Spleen (tissue), 11 donors: ENCODE data around the gene SLC7A9. TPM values are rescaled to one million over a fixed set of nuclear protein-coding genes. Genes with fewer than 3 reads are reported as not detected.

ENCODE experiments used
- DNase-seq: peaks from one replicate; pipeline ENCODE4 v3.0.0-alpha.2; 2020
- H3K27ac ChIP-seq, 8 donors: fragments of 200-600 bp; sonication (generic) in 7 of 8; 1 replicate in 4 of 8; 2 replicates in 4 of 8; pipeline versions ENCODE4 v1.5.0 to v1.8.0; 2016 to 2021; ENCODE audit warnings: inconsistent platforms in 4 of 8, mild to moderate bottlenecking in 4 of 8, moderate library complexity in 1 of 8
- H3K27me3 ChIP-seq, 7 donors: fragments of 200-600 bp; sonication (generic) in 6 of 7; replicated peaks in 1 of 7; 1 replicate in 4 of 7; 2 replicates in 3 of 7; pipeline versions ENCODE4 v1.5.0 to v1.8.0; 2016 to 2021; ENCODE audit warnings: inconsistent platforms in 3 of 7, mild to moderate bottlenecking in 1 of 7
- H3K36me3 ChIP-seq, 6 donors: fragments of 200-600 bp; sonication (generic) in 5 of 6; 1 replicate in 4 of 6; 2 replicates in 2 of 6; pipeline versions ENCODE4 v1.5.0 to v1.8.0; 2016 to 2021; ENCODE audit warnings: inconsistent platforms in 2 of 6
- H3K4me1 ChIP-seq, 6 donors: fragments of 200-600 bp; sonication (generic) in 5 of 6; 1 replicate in 3 of 6; 2 replicates in 3 of 6; pipeline versions ENCODE4 v1.5.0 to v1.8.0; 2016 to 2021; ENCODE audit warnings: inconsistent platforms in 3 of 6
- H3K4me3 ChIP-seq, 8 donors: fragments of 200-600 bp; sonication (generic) in 7 of 8; 1 replicate in 4 of 8; 2 replicates in 4 of 8; pipeline versions ENCODE4 v1.5.0 to v1.8.0; 2016 to 2021; ENCODE audit warnings: inconsistent platforms in 4 of 8, mild to moderate bottlenecking in 4 of 8, moderate library complexity in 2 of 8
- H3K9me3 ChIP-seq, 8 donors: fragments of 200-600 bp; sonication (generic) in 7 of 8; 1 replicate in 4 of 8; 2 replicates in 4 of 8; pipeline versions ENCODE4 v1.5.0 to v1.8.0; 2016 to 2021; ENCODE audit warnings: inconsistent platforms in 4 of 8
- POLR2A ChIP-seq, 3 donors: fragments of 450-650 bp; IDR thresholded peaks; one replicate each; pipeline ENCODE4 v1.5.1; 2017; ENCODE audit warnings: antibody characterized with exemption in 3 of 3, mild to moderate bottlenecking in 1 of 3
- POLR2AphosphoS5 ChIP-seq, 3 donors: sonication (generic); formaldehyde crosslinking; IDR thresholded peaks; one replicate each; pipeline ENCODE4 v1.5.1; 2017; ENCODE audit warnings: antibody characterized with exemption in 3 of 3
- WGBS, 5 donors: extraction: QIAGEN DNeasy Blood & Tissue Kit in 3 of 5; methylation state at CpG; one replicate each; pipeline versions ENCODE4 v1.1.5 to v1.1.7; 2013 to 2018; 5-methylcytosine and 5-hydroxymethylcytosine counted together
- intact Hi-C: fragments of 100-400 bp; cut with DNase I; formaldehyde crosslinking; loops from one replicate; pipeline ENCODE4 v1.15.0; 2023; ENCODE audit warnings: low total_unique reads
- polyA plus RNA-seq, 3 donors: library from polyadenylated mRNA; stranded (reverse); fragments of 200-250 nt; gene quantifications; one replicate each; pipeline ENCODE4 v1.2.1, GENCODE V29; 2013
- total RNA-seq, 7 donors: library from RNA; depleted of rRNA in 3 of 7; stranded (reverse); fragments of >200 nt in 3 of 7; fragmentation: NEBNext Ultra II Directional in 4 of 7; extraction: Animal tissue kit (Norgen Biotek cat#: 25700) in 4 of 7; gene quantifications; one replicate each; pipeline versions ENCODE4 v1.1.0 to v1.2.1, GENCODE V29; 2016 to 2021
- TF ChIP-seq, protein P1 (sequence below), 11 experiments: fragments of 200-600 bp in 7 of 11; fragments of 450-650 bp in 4 of 11; sonication (generic) in 4 of 11; IDR thresholded peaks in 8 of 11; conservative IDR thresholded peaks in 3 of 11; 1 replicate in 7 of 11; 2 replicates in 4 of 11; pipeline versions ENCODE4 v1.4.0 to v1.8.0; 2016 to 2021; ENCODE audit warnings: antibody characterized with exemption in 11 of 11, inconsistent platforms in 4 of 11, mild to moderate bottlenecking in 1 of 11
- donor health status: healthy with polysubstance abuse.
- donor health status: DM: no; HTN: no; CAD: no; lungs with moderate emphysema.
- donor health status: DM: no; HTN: no; CAD: no.
- donor health status: Bipolar disorder and iron deficiency.
- donor health status: healthy.
- donor health status: DM: no; HTN: no; CAD: no.
- donor health status: DM: yes; HTN: yes; CAD: no.

SLC7A9 gene
- total and polyA plus RNA-seq, 10 donors = 0.13 to 1.1 (median 0.44) TPM; not detected in 4

DNA sequence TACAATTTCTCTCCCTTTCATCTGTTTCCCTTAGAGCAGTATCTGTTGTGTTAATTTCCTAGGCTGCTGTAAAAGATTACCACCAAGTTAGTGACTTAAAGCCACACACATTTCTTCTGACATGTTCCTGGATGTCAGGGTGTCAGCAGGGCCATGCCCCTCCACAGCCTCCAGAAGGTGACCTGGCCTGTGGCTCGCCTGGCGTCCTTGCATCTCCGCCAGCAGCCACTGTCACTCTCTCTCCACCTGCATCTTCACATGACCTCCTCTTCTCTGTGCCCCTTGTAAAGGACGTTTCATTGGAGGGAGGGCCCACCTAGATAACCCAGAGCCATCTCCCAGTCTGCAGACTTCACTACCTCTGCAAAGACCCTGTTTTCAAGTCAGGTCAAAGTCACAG, 61.3 kb downstream of the SLC7A9 start:
- H3K4me3 ChIP-seq = no peak overlapping the region
- intact Hi-C loops = no loop called here
- H3K27ac ChIP-seq = no peak overlapping the region
- WGBS, 5 donors = 78 to 85% (median 81%) methylated on average over 4 of the region's 4 CpGs
- no peak for TF ChIP-seq POLR2A (IDR thresholded peaks at IDR 0.05)
- H3K9me3 ChIP-seq = no peaks in the 10 kb centered on the region
- peaks cover 0 to 5% (median 0%) of the 10 kb centered on the region in 7 donors for H3K27me3 ChIP-seq
- H3K4me1 ChIP-seq = no peaks in the 10 kb centered on the region
- H3K36me3 ChIP-seq = no peaks in the 10 kb centered on the region
- peak; percentile 47 for DNase-seq

GRCh38 chr19:32802840-32803239, 66.7 kb downstream of the SLC7A9 start:
- intact Hi-C loops = no loop called here
- Histone ChIP-seq H3K9me3 (no peaks in the 10 kb centered on the region), H3K27me3 (peaks cover 0 to 5% (median 0%) of the 10 kb centered on the region in 7 donors), H3K4me1 (no peaks in the 10 kb centered on the region), H3K27ac (no peak overlapping the region), H3K4me3 (no peak overlapping the region), H3K36me3 (no peaks in the 10 kb centered on the region)
- no peak for TF ChIP-seq POLR2A (IDR thresholded peaks at IDR 0.05)
- TF ChIP-seq, protein P1, sequence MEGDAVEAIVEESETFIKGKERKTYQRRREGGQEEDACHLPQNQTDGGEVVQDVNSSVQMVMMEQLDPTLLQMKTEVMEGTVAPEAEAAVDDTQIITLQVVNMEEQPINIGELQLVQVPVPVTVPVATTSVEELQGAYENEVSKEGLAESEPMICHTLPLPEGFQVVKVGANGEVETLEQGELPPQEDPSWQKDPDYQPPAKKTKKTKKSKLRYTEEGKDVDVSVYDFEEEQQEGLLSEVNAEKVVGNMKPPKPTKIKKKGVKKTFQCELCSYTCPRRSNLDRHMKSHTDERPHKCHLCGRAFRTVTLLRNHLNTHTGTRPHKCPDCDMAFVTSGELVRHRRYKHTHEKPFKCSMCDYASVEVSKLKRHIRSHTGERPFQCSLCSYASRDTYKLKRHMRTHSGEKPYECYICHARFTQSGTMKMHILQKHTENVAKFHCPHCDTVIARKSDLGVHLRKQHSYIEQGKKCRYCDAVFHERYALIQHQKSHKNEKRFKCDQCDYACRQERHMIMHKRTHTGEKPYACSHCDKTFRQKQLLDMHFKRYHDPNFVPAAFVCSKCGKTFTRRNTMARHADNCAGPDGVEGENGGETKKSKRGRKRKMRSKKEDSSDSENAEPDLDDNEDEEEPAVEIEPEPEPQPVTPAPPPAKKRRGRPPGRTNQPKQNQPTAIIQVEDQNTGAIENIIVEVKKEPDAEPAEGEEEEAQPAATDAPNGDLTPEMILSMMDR (IDR thresholded peaks at IDR 0.05 in 8 of 11, conservative IDR thresholded peaks at IDR 0.05 in 3 of 11) = no peak
- TF ChIP-seq POLR2AphosphoS5 (IDR thresholded peaks at IDR 0.05) = no peak
- 85 to 94% (median 89%) methylated on average over 12 of the region's 12 CpGs for WGBS, 5 donors
- DNase-seq = peak; percentile 32

DNA sequence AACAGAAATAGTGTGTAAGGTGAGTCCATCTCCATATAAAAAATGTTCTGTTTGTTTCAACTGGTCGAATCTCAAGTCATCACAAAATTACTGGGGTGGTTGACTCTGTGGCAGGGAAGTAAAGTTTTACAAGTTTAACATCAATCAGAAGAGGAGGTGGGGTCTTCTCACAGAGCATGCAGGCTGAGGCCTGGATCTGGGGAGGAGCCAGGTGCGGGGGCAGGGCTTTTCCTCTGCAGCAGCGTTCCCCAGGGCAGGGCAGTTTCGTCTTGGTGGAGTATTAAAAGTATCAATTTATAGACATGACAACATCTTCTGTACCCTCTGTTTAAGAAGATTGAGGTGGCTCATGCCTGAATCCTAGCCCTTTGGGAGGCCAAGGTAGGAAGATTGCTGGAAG, 68.8 kb downstream of the SLC7A9 start:
- intact Hi-C loops = no loop called here
- Histone ChIP-seq H3K27me3 (no peaks in the 10 kb centered on the region), H3K4me3 (no peak overlapping the region), H3K4me1 (no peaks in the 10 kb centered on the region), H3K9me3 (no peaks in the 10 kb centered on the region), H3K27ac (no peak overlapping the region), H3K36me3 (no peaks in the 10 kb centered on the region)
- no peak for DNase-seq
- TF ChIP-seq, protein P1 (IDR thresholded peaks at IDR 0.05 in 8 of 11, conservative IDR thresholded peaks at IDR 0.05 in 3 of 11) = no peak
- no peak for TF ChIP-seq POLR2A (IDR thresholded peaks at IDR 0.05)
- no peak for TF ChIP-seq POLR2AphosphoS5 (IDR thresholded peaks at IDR 0.05)
- WGBS, 5 donors = 48 to 57% (median 55%) methylated on average over 4 of the region's 4 CpGs

DNA sequence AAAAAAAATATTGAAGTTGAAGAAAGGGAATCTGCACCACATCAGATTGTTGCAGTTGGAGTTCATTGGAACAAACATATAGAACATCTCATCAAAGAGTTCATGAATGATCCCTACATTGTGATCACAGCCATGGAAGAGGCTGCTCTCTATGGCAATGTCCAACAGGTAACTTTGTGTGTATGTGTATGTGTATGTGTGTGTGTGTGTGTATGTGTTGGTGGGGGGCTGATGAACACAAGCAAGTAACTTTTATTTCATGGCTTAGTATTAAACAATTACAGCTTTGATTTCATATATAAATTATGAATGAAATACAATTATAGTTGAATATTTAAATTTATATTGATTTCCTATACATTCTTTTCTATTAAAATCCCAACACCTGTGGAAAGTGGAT, 69.4 kb downstream of the SLC7A9 start:
- no peaks in the 10 kb centered on the region for H3K27me3 ChIP-seq
- no peaks in the 10 kb centered on the region for H3K4me1 ChIP-seq
- H3K9me3 ChIP-seq = no peaks in the 10 kb centered on the region
- no peak for DNase-seq
- TF ChIP-seq, protein P1 (IDR thresholded peaks at IDR 0.05 in 8 of 11, conservative IDR thresholded peaks at IDR 0.05 in 3 of 11) = no peak
- no peak for TF ChIP-seq POLR2A (IDR thresholded peaks at IDR 0.05)
- no peak overlapping the region for H3K4me3 ChIP-seq
- no peaks in the 10 kb centered on the region for H3K36me3 ChIP-seq
- intact Hi-C loops = no loop called here
- H3K27ac ChIP-seq = no peak overlapping the region

DNA sequence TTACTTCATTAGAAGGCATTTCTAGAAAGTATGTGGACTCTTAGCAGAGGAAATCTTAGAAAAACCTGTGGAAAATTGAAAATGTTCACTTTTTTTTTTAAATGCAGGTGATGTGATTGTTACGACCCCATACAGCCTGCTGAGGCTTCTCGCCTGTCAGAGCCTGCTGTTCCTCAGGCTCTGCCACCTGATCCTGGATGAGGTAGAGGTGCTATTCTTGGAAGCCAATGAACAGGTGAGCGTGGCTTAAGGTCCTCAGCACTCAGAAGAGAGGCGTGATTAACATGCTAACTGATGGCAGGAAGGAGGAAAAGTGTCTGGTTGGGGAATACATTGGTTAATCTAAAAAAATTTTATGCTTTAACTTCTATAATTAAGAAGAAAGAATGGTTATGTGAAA, 71.4 kb downstream of the SLC7A9 start:
- DNase-seq = no peak
- Histone ChIP-seq H3K36me3 (no peaks in the 10 kb centered on the region), H3K4me3 (no peak overlapping the region), H3K27ac (no peak overlapping the region), H3K9me3 (no peaks in the 10 kb centered on the region), H3K4me1 (no peaks in the 10 kb centered on the region), H3K27me3 (no peaks in the 10 kb centered on the region)
- intact Hi-C loops = no loop called here
- no peak for TF ChIP-seq POLR2AphosphoS5 (IDR thresholded peaks at IDR 0.05)
- TF ChIP-seq POLR2A (IDR thresholded peaks at IDR 0.05) = no peak
- TF ChIP-seq, protein P1 (IDR thresholded peaks at IDR 0.05 in 8 of 11, conservative IDR thresholded peaks at IDR 0.05 in 3 of 11) = no peak
- WGBS, 5 donors = 83 to 94% (median 85%) methylated on average over 4 of the region's 4 CpGs
